PC-3 (cell line): Measurements from ENCODE around the gene GAL3ST1. TPM values are rescaled to one million over a fixed set of nuclear protein-coding genes. Genes with fewer than 3 reads are reported as not detected.

Source experiments
- ATAC-seq: fragments of 200-7000 bp; cut with Tn5 transposase; 2 replicates; pipeline ENCODE4 v1.9.1; 2020; ENCODE audit warnings: mild to moderate bottlenecking, moderate library complexity
- BruUV-seq: library from RNA; stranded (reverse); fragments of 400-500 nt; replicated peaks from 2 replicates; lab custom pipeline; 2021; lab: Mats Ljungman, UMichigan
- CTCF ChIA-PET: fragments of 300-600 bp; sonication (Branson Sonifier 250); formaldehyde crosslinking; loops from one replicate; lab custom pipeline; 2022; ENCODE audit warnings: antibody characterized with exemption; lab: Charles Lee
- POLR2A ChIA-PET: fragments of 300-600 bp; sonication (Branson Sonifier 250); formaldehyde crosslinking; loops from one replicate; lab custom pipeline; 2022; ENCODE audit warnings: antibody characterized with exemption; ENCODE audit not compliant: unreplicated experiment; lab: Charles Lee
- DNase-seq: peaks from one replicate; pipeline ENCODE4 v3.0.0-alpha.2; 2015
- H2AFZ ChIP-seq: fragments of 300-600 bp; sonication (generic); 2 replicates; pipeline ENCODE4 v1.6.0; 2016; ENCODE audit warnings: antibody characterized with exemption, low read length
- H3F3A ChIP-seq: fragments of 300-600 bp; sonication (generic); one replicate; pipeline ENCODE4 v1.6.0; 2017; ENCODE audit warnings: antibody characterized with exemption, low read length, control low read depth, mild to moderate bottlenecking; ENCODE audit not compliant: unreplicated experiment
- H3K27ac ChIP-seq: fragments of 300-600 bp; sonication (generic); 2 replicates; pipeline ENCODE4 v1.5.1; 2016; ENCODE audit warnings: mild to moderate bottlenecking, low read length
- H3K27me3 ChIP-seq: fragments of 300-600 bp; sonication (generic); 2 replicates; pipeline ENCODE4 v1.6.1; 2016; ENCODE audit warnings: low read length, mixed read lengths
- H3K36me3 ChIP-seq: fragments of 300-600 bp; sonication (generic); 2 replicates; pipeline ENCODE4 v1.6.1; 2016; ENCODE audit warnings: low read depth, mixed run types, low read length, mixed read lengths
- H3K4me1 ChIP-seq: fragments of 300-600 bp; sonication (generic); 2 replicates; pipeline ENCODE4 v1.5.1; 2016; ENCODE audit warnings: low read length; ENCODE audit not compliant: insufficient read depth
- H3K4me2 ChIP-seq: fragments of 300-600 bp; sonication (generic); 2 replicates; pipeline ENCODE4 v1.6.0; 2016; ENCODE audit warnings: low read length
- H3K4me3 ChIP-seq: fragments of 300-600 bp; sonication (generic); 2 replicates; pipeline ENCODE4 v1.5.1; 2016; ENCODE audit warnings: mild to moderate bottlenecking, low read length, mixed read lengths
- H3K79me2 ChIP-seq: fragments of 300-600 bp; sonication (generic); 2 replicates; pipeline ENCODE4 v1.6.1; 2017; ENCODE audit warnings: low read length, mixed read lengths
- H3K9ac ChIP-seq: fragments of 300-600 bp; sonication (generic); 2 replicates; pipeline ENCODE4 v1.6.0; 2016; ENCODE audit warnings: mild to moderate bottlenecking, low read length
- H3K9me2 ChIP-seq: fragments of 300-600 bp; sonication (generic); replicated peaks from 2 replicates; pipeline ENCODE4 v1.6.1; 2016; ENCODE audit warnings: mixed run types, low read length, mixed read lengths
- H3K9me3 ChIP-seq: fragments of 300-600 bp; sonication (generic); 2 replicates; pipeline ENCODE4 v1.6.1; 2016; ENCODE audit warnings: low read length, mixed read lengths
- H4K20me1 ChIP-seq: fragments of 300-600 bp; sonication (generic); 2 replicates; pipeline ENCODE4 v1.6.1; 2016; ENCODE audit warnings: low read length, mixed read lengths
- CTCF ChIP-seq: fragments of 300-600 bp; sonication (generic); conservative IDR thresholded peaks from 2 replicates; pipeline ENCODE4 v1.5.1; 2017; ENCODE audit warnings: antibody characterized with exemption, low read depth, mild to moderate bottlenecking, low read length
- EZH2 ChIP-seq: fragments of 300-600 bp; sonication (generic); IDR thresholded peaks from one replicate; pipeline ENCODE4 v1.6.1; 2017; ENCODE audit warnings: antibody characterized with exemption, mild to moderate bottlenecking, low read length; ENCODE audit not compliant: unreplicated experiment
- EZH2phosphoT487 ChIP-seq: fragments of 300-600 bp; sonication (generic); IDR thresholded peaks from 2 replicates; pipeline ENCODE4 v1.6.1; 2018; ENCODE audit warnings: mild to moderate bottlenecking, antibody characterized with exemption, low read length, borderline replicate concordance
- intact Hi-C: fragments of 100-400 bp; cut with micrococcal nuclease; formaldehyde crosslinking; loops from 2 replicates; pipeline ENCODE4 v1.9.0; 2023
- total RNA-seq: library from RNA; depleted of rRNA; stranded (reverse); fragments of >200 nt; gene quantifications from 2 replicates; pipeline ENCODE4 v1.2.3, GENCODE V29; 2014; rRNA removed

The GAL3ST1 gene
- total RNA-seq, 1 experiment from 2014 or later, result not detected

DNA sequence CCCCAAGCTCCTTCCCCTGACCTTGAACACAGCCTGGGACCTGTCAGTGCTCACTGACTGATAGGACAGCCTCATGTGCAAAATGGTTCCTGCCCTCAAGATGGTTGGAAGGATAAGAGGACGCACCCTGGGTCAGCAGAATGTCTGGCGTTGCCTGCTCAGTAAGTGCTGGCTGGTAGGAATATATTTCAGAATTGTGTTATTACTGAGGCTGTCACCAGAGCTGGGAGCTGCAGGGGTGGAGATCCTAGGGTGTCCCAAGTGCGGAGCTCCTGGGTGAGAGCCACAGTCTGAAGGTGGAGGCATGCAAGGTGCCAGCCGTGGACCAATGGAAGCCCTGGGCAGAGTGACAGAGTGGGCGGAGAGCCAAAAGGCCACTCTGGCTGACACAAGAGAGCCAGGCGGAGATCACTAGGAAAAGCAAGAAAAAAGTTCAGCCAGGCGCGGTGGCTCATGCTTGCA is 67.9 kb downstream of the GAL3ST1 start:
- intact Hi-C loops, result no loop called here
- CTCF ChIA-PET, result no interaction called here
- Histone ChIP-seq H3K4me1 (no peaks in the 10 kb centered on the region; the same call in 1 of the 2 replicates), H2AFZ (no peak overlapping the region), H3K27me3 (no peaks in the 10 kb centered on the region), H3K9me2 (no peaks in the 10 kb centered on the region), H3K36me3 (no peaks in the 10 kb centered on the region), H3K9me3 (no peaks in the 10 kb centered on the region), H3K79me2 (no peaks in the 10 kb centered on the region), H3K4me2 (no peak overlapping the region), H3F3A (no peaks in the 10 kb centered on the region), H3K4me3 (no peak overlapping the region), H3K27ac (no peak overlapping the region), H4K20me1 (no peaks in the 10 kb centered on the region), H3K9ac (no peak overlapping the region)
- no peak for TF ChIP-seq EZH2phosphoT487
- no peak for TF ChIP-seq EZH2
- no peak for TF ChIP-seq CTCF
- no TSS peak for BruUV-seq
- POLR2A ChIA-PET, result no interaction called here
- DNase-seq, result no peak
- ATAC-seq, result no peak

Other genes starting within 250 kb of the GAL3ST1 start
- gene TBC1D10A, start 247.7 kb downstream of the GAL3ST1 start, total RNA-seq, result 12.6 and 19.5 TPM in 2 replicates
- gene SF3A1, start 217.8 kb downstream of the GAL3ST1 start, total RNA-seq, result 59.2 and 69.3 TPM in 2 replicates
- 1.5 and 3.5 TPM in 2 replicates for gene CCDC157, start 217.7 kb downstream of the GAL3ST1 start, total RNA-seq
- gene RNF215, start 187.3 kb downstream of the GAL3ST1 start, total RNA-seq, result 22.6 and 25.2 TPM in 2 replicates
- 9.7 and 16.8 TPM in 2 replicates for gene SEC14L2, start 177.6 kb downstream of the GAL3ST1 start, total RNA-seq
- gene MTFP1, start 148.9 kb downstream of the GAL3ST1 start, total RNA-seq, result 59.3 and 65.7 TPM in 2 replicates
- not detected in 2 replicates for gene SEC14L3, start 102.6 kb downstream of the GAL3ST1 start, total RNA-seq
- gene SEC14L4, start 69.0 kb downstream of the GAL3ST1 start, total RNA-seq, result 2.9 and 3.9 TPM in 2 replicates
- gene SEC14L6, start 27.9 kb downstream of the GAL3ST1 start, total RNA-seq, result not detected in 2 replicates
- 105 and 154 TPM in 2 replicates for gene PES1, start 17.2 kb upstream of the GAL3ST1 start, total RNA-seq
- 1.7 and 4.2 TPM in 2 replicates for gene TCN2, start 32.5 kb upstream of the GAL3ST1 start, total RNA-seq
- 16.8 and 18.1 TPM in 2 replicates for gene SLC35E4, start 61.1 kb upstream of the GAL3ST1 start, total RNA-seq
- gene DUSP18, start 93.2 kb upstream of the GAL3ST1 start, total RNA-seq, result 7.7 and 11.5 TPM in 2 replicates
- 10.2 and 15.1 TPM in 2 replicates for gene OSBP2, start 120.2 kb upstream of the GAL3ST1 start, total RNA-seq